Gastrocnemius medialis (tissue), 4 donors: ENCODE data around the gene TESK2. TPM values are rescaled to one million over a fixed set of nuclear protein-coding genes. Genes with fewer than 3 reads are reported as not detected.

Source experiments
- ATAC-seq, 2 donors: fragments of 150-250 bp; one replicate each; pipeline ENCODE4 v1.9.1; 2016
- DNase-seq, 2 donors: peaks; one replicate each; pipeline ENCODE4 v3.0.0-alpha.2; 2019
- H3K27ac ChIP-seq, 4 donors: fragments of 200-600 bp; sonication (generic); 1 replicate in 1 of 4; 2 replicates in 3 of 4; pipeline ENCODE4 v1.5.1; 2016 to 2018; ENCODE audit warnings: mild to moderate bottlenecking in 2 of 4, moderate library complexity in 1 of 4
- H3K27me3 ChIP-seq, 3 donors: fragments of 200-600 bp; sonication (generic) in 2 of 3; 1 replicate in 1 of 3; 2 replicates in 2 of 3; pipeline versions ENCODE4 v1.5.1 to v1.6.0; 2016 to 2019; ENCODE audit warnings: mild to moderate bottlenecking in 1 of 3, moderate library complexity in 1 of 3
- H3K36me3 ChIP-seq, 2 donors: fragments of 200-600 bp; sonication (generic) in 1 of 2; one replicate each; pipeline ENCODE4 v1.5.1; 2017 to 2018
- H3K4me1 ChIP-seq, 2 donors: fragments of 200-600 bp; sonication (generic) in 1 of 2; one replicate each; pipeline ENCODE4 v1.5.1; 2016 to 2017; ENCODE audit warnings: mild to moderate bottlenecking in 2 of 2
- H3K4me3 ChIP-seq, 4 donors: fragments of 200-600 bp; sonication (generic) in 3 of 4; 1 replicate in 1 of 4; 2 replicates in 3 of 4; pipeline ENCODE4 v1.5.1; 2016 to 2019; ENCODE audit warnings: mild to moderate bottlenecking in 2 of 4
- H3K9me3 ChIP-seq, 3 donors: fragments of 200-600 bp; sonication (generic) in 2 of 3; 1 replicate in 1 of 3; 2 replicates in 2 of 3; pipeline ENCODE4 v1.5.1; 2016 to 2019
- CTCF ChIP-seq, 5 experiments: fragments of 450-650 bp in 3 of 5; fragments of 200-600 bp in 2 of 5; sonication (generic) in 2 of 5; IDR thresholded peaks in 4 of 5; conservative IDR thresholded peaks in 1 of 5; 1 replicate in 4 of 5; 2 replicates in 1 of 5; pipeline ENCODE4 v1.5.1; 2016 to 2019; ENCODE audit warnings: antibody characterized with exemption in 5 of 5, mild to moderate bottlenecking in 3 of 5, moderate library complexity in 3 of 5
- POLR2A ChIP-seq, 2 donors: fragments of 450-650 bp; IDR thresholded peaks; one replicate each; pipeline ENCODE4 v1.6.1; 2017; ENCODE audit warnings: antibody characterized with exemption in 2 of 2, mild to moderate bottlenecking in 2 of 2, moderate library complexity in 2 of 2
- in situ Hi-C, 4 donors: fragments of 200-750 bp; cut with MboI; loops; one replicate each; pipeline versions ENCODE4 v1.15.0 to v1.8.0; 2017; ENCODE audit warnings: low sequenced_read_pairs in 4 of 4
- intact Hi-C: fragments of 100-400 bp; cut with DNase I; formaldehyde crosslinking; loops from one replicate; pipeline ENCODE4 v1.15.1; 2023; ENCODE audit warnings: low total_unique reads
- total RNA-seq, 4 donors: library from RNA; depleted of rRNA; stranded (reverse); fragments of >200 nt; gene quantifications; one replicate each; pipeline versions ENCODE4 v1.1.0 to v1.2.3, GENCODE V29; 2016

Gene TESK2
- total RNA-seq, 4 donors from 2014 or later: 3.4 to 5.8 (median 4.5) TPM

DNA sequence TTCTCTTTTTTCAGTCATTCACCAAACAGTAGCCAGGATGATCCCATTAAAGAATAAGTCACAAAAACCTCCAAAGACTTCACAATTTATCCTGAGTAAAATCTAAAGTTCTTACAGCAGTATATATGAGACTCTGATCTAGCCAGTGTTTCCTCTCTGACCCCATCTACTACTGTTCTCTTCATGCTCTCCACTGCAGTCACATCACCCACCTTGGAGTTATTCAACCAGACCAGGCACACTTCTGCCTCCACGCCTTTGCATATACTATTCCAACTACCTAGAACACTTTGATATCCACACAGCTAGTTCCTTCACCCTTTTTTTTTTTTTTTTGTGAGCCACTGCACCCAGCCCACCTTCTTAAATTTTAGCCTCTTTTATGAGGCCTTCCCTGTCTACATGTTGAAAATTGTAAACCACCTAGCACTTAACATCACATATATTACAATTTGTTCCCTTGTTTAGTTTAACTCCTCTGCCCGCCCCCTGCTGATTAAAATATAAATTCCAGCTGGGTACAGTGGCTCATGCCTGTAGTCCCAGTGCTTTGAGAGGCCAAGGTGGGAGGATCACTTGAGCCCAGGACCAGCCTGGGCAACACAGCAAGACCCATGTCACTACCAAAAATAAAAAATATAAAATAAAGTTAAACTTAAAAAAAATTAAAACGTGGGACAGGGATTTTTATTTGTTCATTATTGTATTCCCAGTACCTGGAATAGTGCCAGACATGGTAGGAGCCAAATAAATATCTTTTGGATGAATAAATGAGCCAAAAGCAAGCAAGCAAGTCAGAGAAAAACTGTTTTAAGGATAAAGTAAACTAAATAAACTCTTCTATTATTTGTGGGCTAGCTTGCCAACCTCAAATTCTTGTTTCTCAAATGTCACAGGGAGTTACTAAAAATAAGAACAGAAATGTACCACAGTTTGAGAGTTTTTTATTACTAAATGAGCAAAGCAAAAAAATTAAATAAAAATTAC, 115.6 kb downstream of the TESK2 start:
- H3K9me3 ChIP-seq: no peaks in the 10 kb centered on the region
- intact Hi-C loops: no loop called here
- no peak overlapping the region for H3K27ac ChIP-seq
- in situ Hi-C loops: no loop called here
- H3K36me3 ChIP-seq: no peaks in the 10 kb centered on the region
- ATAC-seq (no peak), DNase-seq (no peak)
- no peak overlapping the region for H3K4me3 ChIP-seq
- no peak for TF ChIP-seq CTCF (IDR thresholded peaks at IDR 0.05 in 4 of 5, conservative IDR thresholded peaks at IDR 0.05 in 1 of 5)
- no peak for TF ChIP-seq POLR2A (IDR thresholded peaks at IDR 0.05)
- peaks cover 8 to 10% of the 10 kb centered on the region in 2 donors for H3K4me1 ChIP-seq
- no peaks in the 10 kb centered on the region for H3K27me3 ChIP-seq

DNA sequence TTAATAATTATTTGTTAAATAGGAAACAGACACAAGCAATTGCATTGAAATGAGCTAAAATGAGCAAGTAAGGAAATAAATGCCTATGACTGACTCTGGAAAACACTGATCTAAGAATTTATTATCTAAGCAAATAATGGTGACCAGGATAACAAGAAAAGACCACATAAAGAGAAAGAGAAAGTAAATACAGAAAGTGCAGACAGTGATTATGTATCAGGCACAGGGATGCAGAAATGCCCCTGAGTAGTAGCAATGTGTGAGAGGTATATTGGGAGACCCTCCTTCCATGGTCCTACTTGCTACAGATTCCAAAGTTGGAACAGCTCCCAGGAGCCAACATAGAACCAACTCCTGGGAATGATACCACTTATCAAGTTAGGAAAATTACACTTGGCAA, 117.4 kb downstream of the TESK2 start:
- no peaks in the 10 kb centered on the region for H3K9me3 ChIP-seq
- no peak for TF ChIP-seq CTCF (IDR thresholded peaks at IDR 0.05 in 4 of 5, conservative IDR thresholded peaks at IDR 0.05 in 1 of 5)
- H3K36me3 ChIP-seq: no peaks in the 10 kb centered on the region
- intact Hi-C loops (no loop called here), in situ Hi-C loops (no loop called here)
- no peak overlapping the region for H3K4me3 ChIP-seq
- no peaks in the 10 kb centered on the region for H3K27me3 ChIP-seq
- H3K4me1 ChIP-seq: peaks cover 8 to 10% of the 10 kb centered on the region in 2 donors
- no peak overlapping the region for H3K27ac ChIP-seq
- DNase-seq (no peak), ATAC-seq (no peak)

- Histone ChIP-seq H3K4me1 (peaks cover 0 to under 1% of the 10 kb centered on the region in 2 donors), H3K27ac (no peak overlapping the region), H3K9me3 (no peaks in the 10 kb centered on the region), H3K36me3 (no peaks in the 10 kb centered on the region), H3K27me3 (no peaks in the 10 kb centered on the region), H3K4me3 (no peak overlapping the region)
- intact Hi-C loops (no loop called here), in situ Hi-C loops (no loop called here)
- DNase-seq (no peak), ATAC-seq (no peak)
- no peak for TF ChIP-seq POLR2A (IDR thresholded peaks at IDR 0.05)
- no peak for TF ChIP-seq CTCF (IDR thresholded peaks at IDR 0.05 in 4 of 5, conservative IDR thresholded peaks at IDR 0.05 in 1 of 5)
Observed at GRCh38 chr1:45370575-45370974, 120.4 kb downstream of the TESK2 start.

GRCh38 chr1:45365051-45365450, 125.9 kb downstream of the TESK2 start:
- intact Hi-C loops: no loop called here
- Histone ChIP-seq H3K27ac (no peak overlapping the region), H3K36me3 (no peaks in the 10 kb centered on the region), H3K4me1 (peaks cover 10 to 11% of the 10 kb centered on the region in 2 donors), H3K27me3 (no peaks in the 10 kb centered on the region), H3K4me3 (no peak overlapping the region), H3K9me3 (no peaks in the 10 kb centered on the region)
- no peak for ATAC-seq
- in situ Hi-C loops: loop anchor here in 2 of 4 donors (10.0 kb wide), 2 partner anchors 200 to 210 kb away; no protein-coding TSS in a partner anchor
- DNase-seq: no peak
- no peak for TF ChIP-seq POLR2A (IDR thresholded peaks at IDR 0.05)

- Histone ChIP-seq H3K27ac (no peak overlapping the region), H3K4me1 (peaks cover 16 to 18% of the 10 kb centered on the region in 2 donors), H3K27me3 (no peaks in the 10 kb centered on the region), H3K36me3 (no peaks in the 10 kb centered on the region), H3K4me3 (no peak overlapping the region), H3K9me3 (no peaks in the 10 kb centered on the region)
- no peak for ATAC-seq
- in situ Hi-C loops: loop anchor here (5.0 to 10.0 kb wide), 3 partner anchors 128 to 211 kb away; partner anchors contain the start of gene TESK2 (in 3 of the 4)
- no peak for DNase-seq
- intact Hi-C loops: loop anchor here (5.0 kb wide), 1 partner anchor 73 kb away; no protein-coding TSS in a partner anchor
- no peak for TF ChIP-seq CTCF (IDR thresholded peaks at IDR 0.05 in 4 of 5, conservative IDR thresholded peaks at IDR 0.05 in 1 of 5)
- TF ChIP-seq POLR2A (IDR thresholded peaks at IDR 0.05): no peak
Observed at GRCh38 chr1:45364294-45364693, 126.7 kb downstream of the TESK2 start.
